Fibroblast of skin of scalp (primary cell): ENCODE results near the gene TMEM200B. TPM values are rescaled to one million over a fixed set of nuclear protein-coding genes. Genes with fewer than 3 reads are reported as not detected.
"Not testable (repeated sequence)": the region's sequence is repeated elsewhere in the genome, so short reads cannot be mapped to it uniquely, and the experiment has no call there.

Experiments used
- DNase-seq: peaks from one replicate; pipeline ENCODE4 v3.0.0-alpha.2; 2013
- polyA plus RNA-seq, 2 experiments: library from polyadenylated mRNA; unstranded; fragments of 120-200 nt; gene quantifications; one replicate each; pipeline ENCODE4 v1.2.1, GENCODE V29; 2013; ENCODE audit not compliant: insufficient read length in 2 of 2

Gene TMEM200B
- polyA plus RNA-seq (2013, experiment 1 of 2; ENCODE audit: insufficient read length), result 14.0 TPM
- polyA plus RNA-seq (2013, experiment 2 of 2; ENCODE audit: insufficient read length), result 14.0 TPM

DNA sequence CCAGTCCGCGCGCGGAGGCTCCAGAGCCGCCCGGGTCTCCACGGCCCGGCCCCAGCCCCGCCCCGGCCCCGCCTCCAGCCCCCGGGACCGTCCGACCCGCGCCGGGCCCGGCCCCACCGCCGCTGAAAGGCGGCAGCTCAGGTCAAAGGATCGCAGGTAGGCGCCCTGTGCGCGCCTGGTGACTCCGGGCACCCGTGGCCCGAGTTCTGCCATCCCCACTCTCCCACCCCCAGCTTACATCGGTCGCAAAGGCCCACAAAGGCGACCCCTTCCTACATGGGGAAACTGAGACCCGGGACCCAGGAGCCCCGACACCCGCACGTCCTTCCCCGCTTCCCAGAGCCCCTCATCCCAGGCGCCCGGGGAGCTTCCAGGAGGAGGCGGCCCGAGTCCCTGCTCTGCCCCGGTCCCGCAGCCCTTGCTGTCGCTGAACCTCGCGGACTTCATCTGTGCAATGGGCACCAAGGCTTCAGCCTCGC, at the start of gene TMEM200B:
Gene TMEM200B (minus strand): TSS at position 17 of the 479 bp plus-strand sequence. CDS start 2,075 bp downstream, outside the sequence.
- DNase-seq, result peak; percentile 31

DNA sequence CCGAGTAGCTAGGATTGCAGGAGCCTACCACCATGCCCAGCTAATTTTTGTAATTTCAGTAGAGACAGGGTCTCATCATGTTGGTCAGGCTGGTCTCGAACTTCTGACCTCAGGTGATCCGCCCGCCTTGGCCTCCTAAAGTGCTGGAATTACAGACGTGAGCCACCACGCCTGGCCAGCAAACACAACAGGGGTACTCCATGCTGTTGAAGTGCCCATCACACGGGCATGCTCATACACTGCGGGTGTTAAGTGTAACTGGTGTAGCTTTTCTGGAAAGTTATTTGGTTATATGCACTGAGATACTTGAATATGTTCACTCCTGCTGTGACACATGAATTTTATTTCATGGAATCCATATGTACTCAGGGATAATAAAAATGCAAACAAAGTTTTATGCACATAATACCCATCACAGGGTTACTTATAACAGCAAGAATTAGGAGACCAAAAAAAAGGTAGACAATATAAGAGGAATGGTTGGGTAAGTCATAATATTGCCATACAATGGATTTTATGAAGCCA, 48.8 kb upstream of the TMEM200B start:
- DNase-seq, result no peak

DNA sequence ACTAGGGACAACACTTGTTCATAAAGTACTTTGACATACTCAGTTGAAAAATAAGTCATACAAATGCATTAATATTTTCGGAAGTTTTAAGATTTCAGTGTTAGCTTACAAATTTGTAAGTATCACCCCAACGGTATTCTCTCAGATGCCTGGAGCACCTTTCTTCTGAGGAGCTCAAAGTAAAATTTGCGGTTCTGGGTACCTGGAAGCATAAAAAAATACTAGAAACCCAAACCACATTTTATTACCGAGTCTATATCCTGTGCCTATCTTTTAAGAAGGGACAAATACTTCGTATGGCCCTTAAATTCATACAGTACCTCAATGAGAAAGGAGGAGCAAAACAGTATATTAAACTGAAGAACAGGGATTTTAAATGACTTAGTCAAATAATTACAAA, 47.8 kb upstream of the TMEM200B start:
- no peak for DNase-seq

DNA sequence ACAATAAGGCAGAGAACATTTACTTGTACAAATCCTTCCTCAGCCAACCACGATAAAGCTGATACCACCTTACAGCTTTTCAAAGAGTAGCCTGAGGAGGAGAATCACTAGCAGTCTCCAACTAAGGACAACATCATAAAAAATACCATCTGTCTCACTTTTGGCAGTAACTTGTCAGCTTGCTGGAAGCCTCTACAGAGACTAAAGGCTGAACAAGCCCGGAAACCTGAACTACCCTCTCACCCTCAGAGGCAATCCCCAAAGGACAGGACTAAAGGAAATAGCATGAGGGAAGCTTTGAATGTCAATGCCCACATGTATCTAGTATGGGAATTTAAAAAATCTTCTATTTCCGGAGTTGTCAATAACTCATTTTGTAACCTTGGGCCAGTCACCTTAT, 47.4 kb upstream of the TMEM200B start:
- DNase-seq, result peak; percentile 52

DNA sequence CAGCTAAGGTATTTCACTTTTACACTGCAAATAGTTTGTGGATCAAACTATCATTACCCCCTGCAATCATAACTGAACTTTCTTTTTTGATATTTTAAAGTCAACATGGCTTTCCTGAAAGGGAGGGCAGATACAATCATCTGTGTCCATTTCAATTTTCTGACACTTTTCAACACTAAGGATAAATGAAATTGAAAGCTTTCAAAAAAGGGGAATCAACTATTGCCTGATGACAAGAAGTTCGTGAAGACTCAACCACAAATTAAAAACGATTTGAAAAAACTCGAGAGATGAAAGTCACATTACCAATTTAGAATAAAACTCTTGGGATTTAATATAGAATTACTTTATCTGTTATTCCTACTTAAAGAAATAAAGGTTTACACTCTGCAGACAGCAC, 46.3 kb upstream of the TMEM200B start:
- DNase-seq, result no peak

DNA sequence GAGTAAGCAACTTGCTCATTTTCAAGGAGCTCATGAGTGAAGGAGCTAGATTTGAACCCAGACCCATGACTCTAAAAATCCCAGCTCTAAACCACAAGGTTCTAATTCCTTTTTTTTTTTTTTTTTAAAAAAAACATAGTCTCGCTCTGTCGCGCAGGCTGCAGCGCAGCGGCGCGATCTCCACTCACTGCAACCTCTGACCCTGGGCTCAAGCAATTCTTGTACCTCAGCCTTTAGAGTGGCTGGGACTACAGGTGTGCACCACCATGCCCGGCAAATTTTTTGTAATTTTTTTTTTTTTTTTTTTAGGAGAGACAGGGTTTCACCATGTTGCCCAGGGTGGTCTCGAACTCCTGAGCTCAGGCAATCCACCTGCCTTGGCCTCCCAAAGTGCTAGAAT, 44.2 kb upstream of the TMEM200B start:
- no peak for DNase-seq

DNA sequence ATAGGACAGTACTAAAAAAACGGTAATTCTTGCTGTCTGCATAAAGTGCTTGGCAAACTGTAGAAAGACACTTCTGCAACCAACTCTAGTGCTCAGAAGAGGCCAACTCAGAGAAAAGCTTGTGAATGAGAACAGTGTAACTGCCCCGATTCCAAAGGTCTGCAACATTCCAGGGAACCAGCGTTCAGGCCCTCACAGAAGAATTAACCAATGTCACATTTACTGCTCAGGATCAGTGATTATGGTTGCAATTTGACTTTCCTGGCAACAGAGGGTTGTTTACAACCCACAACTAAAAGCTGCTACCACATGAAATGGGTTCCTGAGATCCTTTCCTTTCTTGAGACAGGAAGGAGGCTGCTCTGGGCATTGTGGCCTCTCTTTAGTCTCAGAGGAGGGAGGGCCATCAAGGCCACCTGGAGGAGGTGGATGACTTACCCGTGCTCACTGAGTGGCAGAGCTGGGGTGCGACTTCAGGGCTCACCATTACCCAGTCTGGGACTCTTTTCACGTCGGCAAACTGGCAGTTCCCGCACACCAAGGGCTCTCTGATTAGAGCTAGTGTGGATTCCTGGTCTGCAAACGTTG, 42.7 kb upstream of the TMEM200B start:
- DNase-seq, result no peak

DNA sequence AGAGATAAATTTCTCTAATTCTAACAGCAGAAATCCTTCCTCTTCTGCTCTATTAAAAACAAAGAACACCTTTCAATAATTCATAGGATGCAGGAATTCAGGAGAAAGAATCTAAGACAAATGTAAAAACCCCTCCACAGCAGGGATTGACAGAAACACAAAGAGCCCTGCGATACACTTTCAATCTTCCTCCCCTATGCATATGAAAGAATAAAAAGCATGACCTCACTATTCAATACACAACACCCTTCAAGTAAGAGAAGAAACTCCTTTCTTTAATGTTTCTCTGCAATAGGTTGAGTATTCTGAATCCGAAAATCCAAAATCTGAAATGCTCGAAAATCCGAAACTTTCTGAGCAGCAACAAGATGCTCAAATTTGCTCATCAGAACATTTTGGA, 40.9 kb upstream of the TMEM200B start:
- no peak for DNase-seq

DNA sequence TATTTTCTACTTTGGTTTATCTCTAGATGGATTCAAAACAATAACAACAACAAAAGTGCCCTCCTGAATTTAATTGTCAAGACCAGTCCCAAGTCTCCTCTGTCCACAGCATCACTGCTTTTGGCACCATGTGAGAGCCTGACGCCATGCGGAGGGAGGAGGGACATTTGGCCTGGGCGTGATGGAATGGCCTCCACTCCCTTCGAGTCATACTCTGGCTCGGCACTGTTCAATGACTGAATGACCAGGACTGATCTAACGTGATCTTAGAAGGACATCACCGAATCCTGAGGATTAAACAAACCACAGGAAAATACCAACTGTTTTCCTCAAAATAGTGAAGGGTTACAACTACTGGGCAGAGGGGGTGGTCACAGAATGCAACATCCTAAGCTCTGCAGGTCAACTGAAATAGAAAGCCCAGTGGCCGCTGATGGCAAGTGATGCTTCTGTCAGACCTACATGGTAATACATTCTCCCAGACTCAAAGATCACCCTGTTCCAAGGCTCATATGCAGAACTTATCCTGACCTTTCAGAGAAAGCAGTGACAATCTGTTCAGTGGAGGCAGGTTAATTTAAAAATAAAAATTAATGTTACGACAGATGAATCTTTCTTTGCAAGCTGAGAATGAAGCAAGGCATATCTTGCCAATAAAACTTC, 38.9 kb upstream of the TMEM200B start:
- DNase-seq, result no peak

DNA sequence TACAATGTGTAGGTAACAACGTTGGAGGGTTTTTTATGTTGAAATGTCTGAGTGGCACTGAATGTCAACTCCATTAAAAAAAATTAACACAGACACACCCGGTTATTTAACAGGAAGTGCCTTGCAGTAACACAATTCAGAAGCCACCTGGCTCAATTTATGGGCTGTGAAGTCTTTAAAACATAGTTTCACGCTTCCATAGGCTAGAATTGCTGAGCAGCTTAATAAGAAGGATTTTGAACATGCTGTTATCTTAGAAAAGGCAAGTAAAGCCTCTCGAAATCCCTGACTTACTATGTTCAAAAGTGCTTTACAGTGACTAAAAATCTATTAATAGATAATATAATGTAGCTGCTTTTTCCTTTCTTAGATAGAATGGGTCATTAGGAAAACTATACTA, 38.3 kb upstream of the TMEM200B start:
- DNase-seq, result no peak

DNA sequence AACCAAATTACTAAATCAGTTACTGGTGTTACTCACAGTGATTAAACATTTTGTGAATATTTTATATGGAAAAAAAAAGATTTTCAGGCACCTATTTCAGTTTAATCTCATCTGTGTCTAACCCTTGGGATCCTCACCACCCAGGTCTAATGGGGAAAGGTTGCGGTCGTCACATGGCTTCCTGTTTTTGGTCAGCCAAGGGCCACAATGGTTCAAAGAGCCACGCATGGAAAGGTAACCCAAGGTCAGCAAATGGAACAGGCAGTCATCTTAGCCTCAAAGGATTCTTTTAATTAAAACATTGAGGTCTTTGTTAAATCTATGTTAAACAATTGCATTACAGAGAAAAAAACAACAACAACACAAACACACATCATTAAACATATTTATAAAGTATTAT, 36.1 kb upstream of the TMEM200B start:
- no peak for DNase-seq

DNA sequence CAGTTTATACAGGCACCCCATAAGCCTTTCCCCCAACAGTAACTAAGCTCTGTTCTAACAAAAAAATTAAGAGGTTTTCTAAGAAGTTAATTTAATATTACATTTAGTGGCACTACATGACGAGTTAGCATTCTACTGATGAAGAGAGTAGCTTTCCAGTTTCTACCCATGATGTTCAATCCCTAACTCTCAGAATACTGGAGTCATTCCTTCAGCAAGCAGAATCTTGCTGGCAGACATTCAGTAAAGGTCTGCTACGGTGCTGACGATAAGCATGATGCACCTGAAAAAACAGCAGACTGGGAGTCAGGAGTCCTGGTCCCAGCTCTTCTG, 33.5 kb upstream of the TMEM200B start:
- DNase-seq, result no peak

DNA sequence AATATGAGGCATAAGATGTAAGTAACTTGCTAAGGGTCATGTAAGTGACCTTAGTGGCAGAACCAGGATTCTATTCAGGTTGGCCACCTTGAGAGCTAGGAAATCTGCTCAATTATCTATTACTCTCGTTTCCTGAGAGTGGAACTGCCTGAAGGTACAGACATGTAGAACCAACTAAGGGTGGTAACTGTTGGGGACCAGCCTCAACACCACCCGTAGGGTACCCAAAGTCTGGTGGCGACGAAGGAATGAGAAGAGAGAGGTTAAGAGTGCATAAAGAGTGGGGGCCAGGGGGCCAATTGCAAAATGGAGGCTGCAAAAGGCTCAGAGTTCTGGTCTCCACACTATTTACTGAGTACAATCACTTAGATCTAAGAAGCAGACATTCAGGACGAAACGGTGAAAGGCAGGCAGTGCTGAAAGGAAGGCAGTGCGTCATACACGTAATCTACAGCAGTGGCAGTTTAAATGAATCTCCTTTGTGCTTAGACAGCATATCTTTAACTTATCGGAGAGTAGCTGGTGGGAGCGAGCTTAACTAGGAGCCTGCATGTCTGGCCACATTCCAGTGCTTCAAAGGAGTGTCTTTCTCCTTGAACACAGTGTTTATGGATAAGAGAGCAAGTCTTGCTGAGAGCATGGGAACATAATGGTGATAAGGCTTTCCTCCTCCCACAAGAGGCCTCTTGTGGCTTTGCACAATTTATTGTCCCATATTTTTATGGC, 33.0 kb upstream of the TMEM200B start:
- no peak for DNase-seq

DNA sequence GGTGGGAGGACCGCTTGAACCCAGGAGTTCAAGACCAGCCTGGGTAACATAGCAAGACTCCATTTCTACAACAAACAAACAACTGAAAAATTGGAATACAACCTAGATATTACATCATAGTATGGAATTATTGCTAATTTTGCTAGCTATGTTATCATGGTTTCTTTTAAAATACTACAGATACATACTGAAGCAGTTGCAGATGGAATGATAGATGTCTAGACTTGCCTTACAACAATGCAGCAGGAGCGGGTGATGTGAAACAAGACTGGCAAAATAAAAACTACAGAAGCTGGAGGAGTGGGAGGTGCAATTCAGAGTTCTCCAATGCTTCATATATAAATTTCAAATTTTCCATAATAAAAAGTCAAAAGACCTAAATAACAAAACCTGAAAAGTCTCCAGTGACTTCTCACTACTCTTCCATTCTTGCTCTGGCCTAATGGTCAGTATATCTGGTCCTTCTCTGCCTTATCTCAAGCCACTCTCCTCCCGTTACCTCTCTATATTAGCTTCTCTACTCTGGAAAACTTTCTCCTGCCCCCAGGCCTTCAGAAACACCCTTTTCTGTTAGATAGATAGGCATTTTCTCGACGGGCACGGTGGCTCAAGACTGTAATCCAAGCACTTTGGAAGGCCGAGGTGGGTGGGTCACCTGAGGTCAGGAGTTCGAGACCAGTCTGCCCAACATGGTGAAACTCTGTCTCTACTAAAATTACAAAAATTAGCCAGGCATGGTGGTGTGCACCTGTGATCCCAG, 28.5 kb upstream of the TMEM200B start:
- DNase-seq, result no peak

DNA sequence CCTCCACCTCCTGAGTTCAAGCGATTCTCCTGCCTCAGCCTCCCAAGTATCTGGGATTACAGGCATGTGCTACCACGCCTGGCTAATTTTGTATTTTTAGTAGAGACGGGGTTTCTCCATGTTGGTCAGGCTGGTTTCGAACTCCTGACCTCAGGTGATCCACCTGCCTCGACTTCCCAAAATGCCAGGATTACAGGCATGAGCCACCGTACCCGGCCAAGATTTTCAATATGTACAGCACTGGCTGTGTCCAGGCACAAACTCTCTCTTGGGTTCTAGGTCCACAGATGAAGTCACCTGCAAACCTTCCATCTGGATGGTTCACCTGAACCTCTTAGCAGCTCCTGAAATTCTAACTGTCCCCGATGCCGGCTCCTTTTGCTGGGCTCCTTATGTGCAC, 26.6 kb upstream of the TMEM200B start:
- DNase-seq, result not testable (repeated sequence)

DNA sequence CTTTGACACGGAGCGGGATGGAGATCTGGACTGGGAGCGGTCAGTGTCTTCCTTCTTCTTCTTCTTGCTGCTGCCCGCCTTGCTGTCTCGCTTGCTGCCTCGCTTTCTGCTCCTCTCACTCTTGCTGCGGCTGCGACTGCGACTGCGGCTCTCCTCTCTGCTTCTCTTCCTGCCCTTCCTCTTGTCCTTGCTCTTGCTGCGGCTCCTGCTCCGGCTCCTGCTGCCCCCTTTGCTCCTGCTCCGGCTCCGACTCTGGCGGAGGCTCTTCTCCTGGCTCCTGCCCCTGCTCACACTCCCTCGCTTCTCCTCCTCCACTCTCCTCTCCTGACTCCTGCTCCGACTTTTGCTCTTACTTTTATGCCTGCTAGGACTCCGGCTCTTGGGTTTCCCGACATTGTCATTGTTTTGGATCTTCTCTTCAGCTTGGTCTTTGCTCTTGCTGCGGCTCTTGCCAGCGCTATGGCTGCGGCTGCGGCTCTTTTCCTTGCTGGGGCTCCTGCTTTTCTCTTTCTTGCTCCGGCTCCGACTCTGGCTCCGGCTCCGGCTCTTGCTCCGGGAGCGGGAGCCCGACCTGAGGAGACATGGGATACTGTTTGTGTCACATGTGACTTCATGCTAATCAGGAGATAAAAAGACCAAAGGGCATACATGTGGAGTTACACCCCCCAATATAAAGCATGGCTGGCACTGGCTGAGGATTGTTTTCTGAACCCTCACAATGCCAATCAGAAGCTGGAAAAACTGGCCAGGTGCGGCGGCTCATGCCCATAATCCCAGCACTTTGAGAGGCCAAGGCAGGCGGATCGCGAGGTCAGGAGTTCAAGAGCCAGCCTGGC, 25.2 kb upstream of the TMEM200B start:
- no peak for DNase-seq

DNA sequence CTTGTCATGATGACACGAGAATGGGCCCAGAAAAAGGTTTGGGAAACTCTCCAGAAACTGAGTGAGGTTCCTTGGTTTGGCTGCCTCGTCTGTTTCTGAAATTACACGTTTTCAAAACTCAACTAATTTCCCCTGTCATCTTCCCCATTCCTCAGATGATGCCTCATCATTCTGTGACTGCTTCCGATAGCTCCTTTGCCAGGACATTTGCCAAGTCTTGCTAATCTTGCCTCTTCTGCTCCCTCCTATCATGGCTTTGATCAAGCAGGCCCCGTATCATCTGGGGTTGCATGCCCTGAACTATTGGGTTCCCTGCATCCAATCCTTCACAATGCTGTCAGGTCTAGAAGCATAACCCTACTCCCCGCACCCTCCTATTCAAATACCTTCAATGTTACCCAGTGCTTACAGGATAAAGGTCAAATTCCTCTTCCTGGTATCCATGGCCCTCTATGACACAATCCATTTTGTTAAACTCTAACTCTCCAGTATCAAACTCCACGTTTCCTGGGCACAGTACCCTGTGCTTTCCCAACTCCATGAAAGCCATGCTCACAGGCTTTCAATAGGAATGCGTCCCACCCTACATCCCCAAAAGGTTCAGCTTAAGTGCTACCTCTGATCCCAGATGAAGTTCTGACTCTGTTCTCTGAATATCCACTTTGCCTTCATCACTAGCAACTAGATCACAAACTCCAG, 22.2 kb upstream of the TMEM200B start:
- DNase-seq, result peak; percentile 88

DNA sequence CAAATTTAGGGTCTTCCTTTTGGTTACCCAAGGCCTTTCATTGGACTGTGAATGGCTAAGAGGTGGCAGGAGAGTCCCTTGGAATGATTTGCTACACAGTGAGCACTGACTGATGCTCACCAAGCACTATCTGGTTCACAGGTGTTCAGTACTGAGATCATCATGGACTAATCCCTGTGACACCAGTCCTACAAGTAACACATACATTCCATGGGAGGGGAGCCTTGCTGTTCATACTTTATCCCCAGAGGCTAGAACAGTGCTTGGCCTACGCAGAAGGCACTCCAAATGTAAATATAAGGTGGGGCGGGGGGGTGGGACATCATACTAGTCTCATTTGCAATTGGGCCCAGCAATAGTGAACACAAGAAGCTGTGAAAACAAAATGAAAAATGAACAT, 20.5 kb upstream of the TMEM200B start:
- no peak for DNase-seq

DNA sequence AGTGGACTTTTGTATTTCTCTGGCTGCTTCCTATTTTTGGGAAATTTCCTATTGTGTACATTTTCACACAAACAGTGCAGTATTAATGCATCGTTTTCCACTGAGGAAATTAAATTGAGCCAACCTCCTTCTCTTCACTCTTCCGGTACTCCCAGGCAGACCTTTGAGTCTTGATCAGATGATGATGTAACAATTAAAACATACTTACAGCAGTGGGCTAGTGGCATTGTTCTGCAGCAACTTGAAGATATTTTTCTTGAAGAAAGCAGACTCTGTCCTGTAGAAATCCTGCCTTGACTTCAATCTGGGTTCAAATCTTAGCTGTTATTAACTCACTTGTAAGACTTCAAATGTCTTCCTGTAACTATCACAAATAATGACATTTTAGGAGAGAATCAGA, 19.0 kb upstream of the TMEM200B start:
- DNase-seq, result no peak

DNA sequence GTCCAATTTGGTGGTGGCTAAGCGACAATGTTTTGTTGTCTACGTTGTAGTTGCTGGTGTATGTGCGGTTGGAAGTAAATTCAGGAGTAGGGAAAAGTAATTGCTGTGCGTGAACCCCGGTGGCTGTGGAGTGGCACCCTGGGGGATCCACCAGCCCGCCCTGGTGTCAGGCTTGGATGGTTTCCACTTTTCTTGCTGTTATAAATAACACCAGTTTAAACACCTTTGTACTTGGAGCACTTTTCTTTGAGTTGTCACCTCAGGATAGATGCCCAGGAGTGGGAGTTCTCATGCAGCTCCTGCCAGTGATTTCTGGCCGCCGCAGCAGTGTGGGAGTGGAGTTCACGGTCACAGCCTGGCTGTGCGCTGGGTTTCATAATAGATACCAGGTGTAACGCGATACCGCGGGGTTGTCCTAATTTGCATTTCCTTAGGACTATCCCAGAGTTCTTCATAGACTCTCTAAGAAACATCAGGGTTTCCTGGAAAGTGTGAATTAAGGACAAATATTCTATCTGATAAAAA, 12.8 kb upstream of the TMEM200B start:
- DNase-seq, result no peak

DNA sequence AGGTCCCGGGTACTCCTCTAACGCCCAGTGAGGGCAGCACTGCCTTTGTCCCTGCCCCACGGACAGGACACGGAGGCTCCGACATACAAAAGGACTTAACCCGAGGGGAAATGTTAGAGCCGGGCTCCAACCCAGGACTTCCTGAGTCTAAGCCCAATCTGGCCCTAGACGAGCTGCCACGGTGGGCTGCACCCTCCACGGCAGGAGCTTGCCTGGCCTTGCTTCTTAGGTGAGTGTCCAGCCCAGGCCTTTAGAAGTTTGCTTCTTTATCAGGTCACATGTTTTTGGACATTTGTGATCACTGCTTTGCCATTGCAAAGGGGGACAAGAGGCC, 11.0 kb upstream of the TMEM200B start:
- DNase-seq, result no peak
